GM18909 (cell line): Measurements from ENCODE around the gene RAB40B.
"Not testable (repeated sequence)": the region's sequence is repeated elsewhere in the genome, so short reads cannot be mapped to it uniquely, and the experiment has no call there.

Source experiments
- ATAC-seq: cut with Tn5 transposase; IDR thresholded peaks from one replicate; pipeline ENCODE4 v1.9.1; 2021; ENCODE audit warnings: mild to moderate bottlenecking; ENCODE audit not compliant: unreplicated experiment, poor library complexity

Gene RAB40B

DNA sequence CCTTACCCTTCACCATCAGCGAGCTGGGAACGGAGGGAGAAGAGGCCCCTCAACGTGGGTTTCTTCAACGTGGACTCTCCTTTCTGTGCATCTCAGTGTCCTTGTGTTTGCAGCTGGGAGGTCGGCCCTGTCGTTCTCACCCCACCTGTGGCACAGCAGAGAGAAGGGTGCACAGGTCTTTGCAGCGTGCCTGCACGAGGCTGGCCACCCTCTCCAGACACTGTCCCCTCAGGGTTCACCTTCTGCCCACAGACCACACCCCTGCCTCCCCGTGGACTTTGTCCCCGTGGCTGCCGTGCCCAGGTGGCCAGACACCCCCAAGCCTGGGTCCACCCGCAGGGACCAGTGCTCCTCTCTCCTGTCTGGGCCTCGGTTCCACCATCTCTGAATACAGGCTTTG lies 43.0 kb downstream of the RAB40B start:
- ATAC-seq: no peak

DNA sequence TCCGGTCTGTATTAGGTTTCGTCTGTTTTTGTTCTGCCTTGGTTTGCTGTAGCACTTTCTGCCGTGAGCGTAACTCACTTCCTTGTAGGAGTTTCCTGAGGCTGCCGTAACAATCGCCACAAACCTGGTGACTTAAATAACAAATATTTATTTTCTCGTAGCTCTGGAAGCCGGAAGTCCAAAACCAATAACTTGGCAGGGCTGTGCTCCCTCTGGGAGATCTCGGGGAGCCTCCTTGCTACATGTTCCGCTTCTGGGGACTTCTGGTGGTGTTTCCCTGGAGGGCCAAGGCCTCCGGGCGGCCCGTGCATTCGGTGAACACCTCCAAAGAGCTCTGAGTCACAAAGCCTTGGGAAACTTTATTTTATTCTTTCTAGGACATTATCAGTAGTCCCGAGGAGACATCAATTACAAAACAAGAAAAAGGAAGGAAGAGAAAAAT lies 43.4 kb downstream of the RAB40B start:
- ATAC-seq: no peak

DNA sequence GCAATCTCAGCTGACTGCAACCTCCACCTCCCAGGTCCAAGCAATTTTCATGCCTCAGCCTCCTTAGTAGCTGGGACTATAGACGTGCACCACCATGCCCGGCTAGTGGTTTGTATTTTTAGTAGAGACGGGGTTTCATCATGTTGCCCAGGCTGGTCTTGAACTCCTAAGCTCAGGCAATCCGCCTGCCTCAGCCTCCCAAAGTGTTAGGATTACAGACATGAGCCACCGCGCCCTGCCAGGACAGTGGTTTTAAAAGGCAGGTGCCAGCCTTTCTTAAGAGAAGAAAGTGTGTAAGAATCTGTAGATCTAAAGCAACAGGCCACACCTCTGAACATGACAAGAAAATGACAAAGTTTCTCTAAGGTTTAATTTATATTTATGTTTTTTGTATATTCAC lies 43.9 kb downstream of the RAB40B start:
- not testable (repeated sequence) for ATAC-seq

- no peak for ATAC-seq
Measured at GRCh38 chr17:82653651-82654528, 44.6 kb downstream of the RAB40B start.

DNA sequence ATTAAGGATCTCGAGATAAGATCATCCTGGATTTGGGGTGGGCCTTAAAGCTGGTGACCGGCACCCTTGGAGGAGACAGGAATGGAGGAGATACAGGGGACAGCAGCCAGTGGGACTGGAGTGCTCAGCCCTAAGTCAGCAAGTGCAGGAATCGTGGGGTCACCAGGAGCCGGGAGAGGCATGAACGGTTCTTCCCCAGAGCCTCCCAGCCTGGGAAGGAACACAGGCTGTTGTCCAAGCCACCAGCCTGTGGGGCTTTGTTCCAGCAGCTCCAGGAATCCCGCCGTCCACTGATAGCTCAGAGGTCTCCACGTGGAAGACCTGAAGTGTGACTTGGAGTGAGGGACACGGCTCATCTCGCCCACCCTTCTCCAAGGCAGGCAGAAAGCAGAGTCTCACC lies 47.8 kb downstream of the RAB40B start:
- no peak for ATAC-seq

GRCh38 chr17:82649501-82650261 lies 48.8 kb downstream of the RAB40B start:
- ATAC-seq: no peak

DNA sequence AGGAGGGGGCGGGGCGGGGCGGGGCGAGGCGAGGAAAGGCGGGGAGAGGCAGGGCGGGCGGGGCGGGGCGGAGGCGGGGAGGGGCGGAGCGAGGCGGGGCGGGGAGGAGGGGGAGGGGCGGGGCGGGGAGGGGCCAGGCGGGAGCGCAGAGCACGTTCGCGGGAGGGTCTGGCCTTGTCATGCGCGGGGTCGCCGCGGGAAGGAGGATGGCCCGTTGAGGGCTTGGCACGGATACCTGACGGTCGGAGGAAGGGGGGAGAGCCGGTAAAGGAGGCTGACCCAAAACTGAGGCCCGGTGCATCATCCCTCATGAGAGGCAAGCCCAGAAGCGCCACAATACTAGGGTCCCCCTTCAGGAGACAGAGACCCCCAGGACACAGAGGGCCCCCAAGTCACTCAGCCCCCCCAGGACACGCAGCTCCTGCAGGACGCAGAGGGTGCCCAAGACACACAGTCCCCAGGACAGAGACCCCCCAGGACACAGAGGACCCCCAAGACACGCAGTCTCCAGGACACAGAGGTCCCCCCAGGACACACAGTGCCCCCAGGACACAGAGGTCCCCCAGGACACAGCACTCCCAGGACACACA lies 49.7 kb downstream of the RAB40B start:
- no peak for ATAC-seq

DNA sequence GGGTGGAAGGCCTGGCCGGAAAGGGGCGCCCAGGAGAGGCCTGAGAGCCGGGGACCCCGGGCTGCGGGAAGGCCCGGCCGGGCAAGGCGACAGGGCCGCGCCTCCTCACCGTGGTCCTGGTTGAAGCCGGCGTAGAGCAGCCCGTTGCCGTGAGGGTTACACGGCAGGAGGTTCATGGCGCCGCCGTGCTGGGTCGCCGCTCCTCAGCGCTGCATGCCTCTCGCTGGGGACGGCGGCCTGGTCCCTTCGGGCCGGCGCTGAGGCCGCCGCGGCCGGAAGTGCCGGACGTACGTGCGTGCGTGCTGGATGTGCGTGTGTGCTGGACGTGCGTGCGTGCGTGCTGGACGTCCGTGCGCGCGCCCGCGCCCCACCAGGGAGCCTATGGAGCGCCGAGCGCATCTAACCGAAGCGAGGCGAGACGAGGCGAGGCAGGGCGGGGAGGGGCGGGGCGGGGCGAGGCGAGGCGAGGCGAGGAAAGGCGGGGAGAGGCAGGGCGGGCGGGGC lies 50.3 kb downstream of the RAB40B start, which contains the start of gene WDR45B:
Gene WDR45B, minus strand, starts transcription at position 280 of the 504 bp plus-strand sequence. Its CDS starts 104 bp downstream, at position 176.
- peak; percentile 80 for ATAC-seq

- peak; percentile 36 for ATAC-seq
Measured at GRCh38 chr17:82647593-82648164, 50.8 kb downstream of the RAB40B start.

DNA sequence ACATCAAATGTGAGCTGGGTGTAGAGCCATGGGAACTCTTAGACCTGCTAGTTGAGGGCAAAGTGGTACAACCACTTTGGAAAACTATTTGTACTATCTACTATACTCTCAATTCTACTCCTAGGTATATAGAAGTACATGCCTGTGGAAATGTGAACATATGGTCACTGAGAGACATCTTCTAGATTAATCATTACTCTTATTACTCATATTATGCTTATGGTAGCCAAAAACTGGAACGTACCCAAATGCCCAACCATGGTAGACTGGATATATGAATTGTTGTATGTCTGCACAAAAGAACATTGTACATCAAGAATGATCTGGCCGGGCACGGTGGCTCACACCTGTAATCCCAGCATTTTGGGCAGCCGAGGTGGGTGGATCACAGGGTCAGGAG lies 53.0 kb downstream of the RAB40B start:
- ATAC-seq: no peak

- no peak for ATAC-seq
Measured at GRCh38 chr17:82644148-82644547, 54.4 kb downstream of the RAB40B start.

DNA sequence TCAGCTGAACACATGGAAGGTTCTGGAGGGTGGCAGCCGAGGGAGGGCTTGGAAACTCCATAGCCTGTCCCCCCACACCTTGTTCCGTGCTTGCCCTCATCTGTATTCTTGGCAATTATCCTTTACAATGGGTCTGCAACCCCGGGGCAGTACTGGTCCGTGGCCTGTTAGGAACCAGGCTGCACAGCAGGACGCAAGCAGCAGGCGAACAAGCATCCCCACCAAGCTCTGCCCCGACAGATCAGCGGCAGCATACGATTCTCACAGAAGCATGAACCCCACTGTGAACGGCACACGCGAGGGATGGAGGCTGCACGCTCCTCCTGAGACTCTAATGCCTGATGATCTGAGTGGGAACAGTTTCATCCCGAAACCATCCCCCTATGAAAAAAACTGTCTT lies 56.5 kb downstream of the RAB40B start:
- ATAC-seq: no peak

GRCh38 chr17:82640036-82640435 lies 58.5 kb downstream of the RAB40B start:
- ATAC-seq: no peak

- ATAC-seq: no peak
Measured at GRCh38 chr17:82639628-82640027, 58.9 kb downstream of the RAB40B start.

DNA sequence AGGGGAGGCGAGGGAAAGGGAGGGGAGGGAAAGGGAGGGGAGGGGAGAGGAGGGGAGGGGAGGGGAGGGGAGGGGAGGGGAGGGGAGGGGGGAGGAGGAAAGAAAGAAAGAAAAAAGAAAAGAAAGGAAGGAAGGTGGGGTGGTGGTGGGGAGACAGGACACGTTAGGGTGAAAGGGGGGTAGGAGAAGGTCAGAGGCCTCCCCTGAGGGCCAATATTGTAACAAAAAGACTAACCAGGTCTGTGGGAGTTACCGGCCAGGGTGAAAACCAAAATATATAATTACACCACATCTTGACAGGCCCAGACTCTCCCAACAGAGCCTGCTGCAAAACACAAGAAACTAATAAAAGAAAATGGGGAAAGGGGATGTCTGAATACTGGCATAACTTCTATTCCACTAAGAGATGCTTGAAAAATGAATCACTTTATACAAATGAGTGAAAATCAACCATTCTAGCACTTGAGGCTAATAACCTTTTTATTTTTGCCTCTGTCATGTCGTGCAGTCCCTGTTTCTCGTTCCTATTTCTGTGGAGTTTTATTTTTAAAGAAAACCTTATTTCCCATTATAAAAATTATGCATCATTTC lies 60.2 kb downstream of the RAB40B start:
- ATAC-seq: no peak

DNA sequence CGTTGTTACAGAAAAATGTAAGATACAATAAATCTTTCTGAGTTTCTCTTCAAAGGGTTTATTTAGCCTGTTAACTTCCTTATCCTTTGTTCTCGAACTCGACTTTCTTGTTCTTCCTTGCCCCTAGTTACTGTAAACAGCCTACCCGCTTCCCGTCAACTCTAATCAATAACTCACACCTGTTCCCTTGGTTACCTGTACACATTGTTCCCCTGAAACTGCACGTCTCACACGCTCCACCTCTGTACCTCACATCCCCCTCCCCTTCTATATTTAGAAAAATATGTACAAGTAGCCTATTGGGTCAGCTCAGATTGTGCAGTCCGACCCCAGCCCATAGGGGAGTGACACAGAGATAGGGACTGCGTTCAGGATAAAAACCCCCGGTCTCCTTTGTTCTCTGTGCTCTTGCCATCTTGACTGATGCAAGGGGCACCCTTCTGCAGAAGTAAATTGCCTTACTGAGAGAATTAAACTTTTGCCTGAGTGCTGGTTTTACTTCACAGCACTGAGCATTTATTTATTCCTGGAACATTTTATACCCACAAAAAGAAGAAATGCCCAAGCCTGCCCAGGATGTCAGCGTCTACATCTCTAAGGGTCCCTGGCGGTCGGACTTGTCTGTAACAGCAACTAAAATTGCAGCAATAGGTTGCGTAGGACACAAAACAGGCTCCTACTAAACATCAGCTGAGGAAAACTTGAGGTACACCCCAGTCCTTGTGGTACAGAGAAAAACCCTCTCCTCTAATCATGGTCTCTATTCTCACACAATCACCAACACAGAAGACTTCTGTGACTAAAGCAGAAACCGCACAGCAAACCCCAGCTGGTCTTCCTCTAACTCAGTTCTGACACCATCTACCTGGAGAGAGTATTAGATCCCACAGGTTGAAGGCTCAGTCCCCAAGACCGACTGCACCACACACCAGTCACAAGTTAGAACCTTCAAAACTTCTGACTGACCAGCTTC lies 61.6 kb downstream of the RAB40B start:
- no peak for ATAC-seq

DNA sequence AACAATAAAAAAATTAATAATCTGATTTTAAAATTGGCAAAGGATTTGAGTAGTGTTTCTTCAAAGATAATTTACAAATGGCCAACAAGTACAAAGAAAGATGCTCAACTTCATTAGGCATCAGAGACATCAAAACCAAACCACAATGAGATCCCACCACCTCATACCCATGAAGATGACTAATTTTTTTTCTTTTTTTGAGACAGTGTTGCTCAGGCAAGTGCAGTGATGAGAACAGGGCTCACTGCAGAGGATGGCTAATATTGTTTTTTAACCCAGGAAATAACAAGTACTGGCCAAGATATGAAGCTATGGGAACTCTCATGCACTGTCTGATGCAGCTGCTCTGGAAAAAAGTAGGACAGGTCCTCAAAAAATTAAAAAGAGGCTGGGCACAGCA lies 65.2 kb downstream of the RAB40B start:
- ATAC-seq: no peak

GRCh38 chr17:82632451-82632850 lies 66.0 kb downstream of the RAB40B start:
- no peak for ATAC-seq

- no peak for ATAC-seq
Measured at GRCh38 chr17:82631544-82631943, 67.0 kb downstream of the RAB40B start.
